PFSK-1 (cell line): ENCODE data around the gene TTLL6.

Experiments
- FOXP2 ChIP-seq: optimal IDR thresholded peaks from 2 replicates; pipeline ENCODE3; 2011; ENCODE audit warnings: borderline replicate concordance, control low read depth, inconsistent platforms; ENCODE audit not compliant: insufficient read depth; ENCODE audit errors: extremely low read length, extremely low read depth
- POLR2AphosphoS5 ChIP-seq: IDR thresholded peaks from 2 replicates; pipeline ENCODE4 v1.6.1; 2012; ENCODE audit warnings: low read depth, mild to moderate bottlenecking, control low read depth, low read length, moderate library complexity
- SIN3A ChIP-seq: IDR thresholded peaks from 2 replicates; pipeline ENCODE4 v1.6.1; 2012; ENCODE audit warnings: mild to moderate bottlenecking, low read length, moderate library complexity, borderline replicate concordance; ENCODE audit not compliant: insufficient read depth
- TAF1 ChIP-seq: IDR thresholded peaks from 2 replicates; pipeline ENCODE4 v1.6.1; 2012; ENCODE audit warnings: low read length, control low read depth, borderline replicate concordance; ENCODE audit not compliant: insufficient read depth
- TF ChIP-seq, protein P1 (sequence below), 2 experiments: IDR thresholded peaks; 2 replicates each; pipeline versions ENCODE4 v1.6.1 to v1.8.0; 2011 to 2012; ENCODE audit warnings: low read depth in 2 of 2, low read length in 2 of 2, control low read depth in 1 of 2, inconsistent platforms in 1 of 2, mild to moderate bottlenecking in 1 of 2, moderate library complexity in 1 of 2; ENCODE audit not compliant: insufficient read depth in 1 of 2

TTLL6 gene

GRCh38 chr17:48746916-48747444 is 70.0 kb downstream of the TTLL6 start:
- TF ChIP-seq FOXP2 (no peak), SIN3A (no peak), TAF1 (no peak), POLR2AphosphoS5 (no peak)
- TF ChIP-seq, protein P1, sequence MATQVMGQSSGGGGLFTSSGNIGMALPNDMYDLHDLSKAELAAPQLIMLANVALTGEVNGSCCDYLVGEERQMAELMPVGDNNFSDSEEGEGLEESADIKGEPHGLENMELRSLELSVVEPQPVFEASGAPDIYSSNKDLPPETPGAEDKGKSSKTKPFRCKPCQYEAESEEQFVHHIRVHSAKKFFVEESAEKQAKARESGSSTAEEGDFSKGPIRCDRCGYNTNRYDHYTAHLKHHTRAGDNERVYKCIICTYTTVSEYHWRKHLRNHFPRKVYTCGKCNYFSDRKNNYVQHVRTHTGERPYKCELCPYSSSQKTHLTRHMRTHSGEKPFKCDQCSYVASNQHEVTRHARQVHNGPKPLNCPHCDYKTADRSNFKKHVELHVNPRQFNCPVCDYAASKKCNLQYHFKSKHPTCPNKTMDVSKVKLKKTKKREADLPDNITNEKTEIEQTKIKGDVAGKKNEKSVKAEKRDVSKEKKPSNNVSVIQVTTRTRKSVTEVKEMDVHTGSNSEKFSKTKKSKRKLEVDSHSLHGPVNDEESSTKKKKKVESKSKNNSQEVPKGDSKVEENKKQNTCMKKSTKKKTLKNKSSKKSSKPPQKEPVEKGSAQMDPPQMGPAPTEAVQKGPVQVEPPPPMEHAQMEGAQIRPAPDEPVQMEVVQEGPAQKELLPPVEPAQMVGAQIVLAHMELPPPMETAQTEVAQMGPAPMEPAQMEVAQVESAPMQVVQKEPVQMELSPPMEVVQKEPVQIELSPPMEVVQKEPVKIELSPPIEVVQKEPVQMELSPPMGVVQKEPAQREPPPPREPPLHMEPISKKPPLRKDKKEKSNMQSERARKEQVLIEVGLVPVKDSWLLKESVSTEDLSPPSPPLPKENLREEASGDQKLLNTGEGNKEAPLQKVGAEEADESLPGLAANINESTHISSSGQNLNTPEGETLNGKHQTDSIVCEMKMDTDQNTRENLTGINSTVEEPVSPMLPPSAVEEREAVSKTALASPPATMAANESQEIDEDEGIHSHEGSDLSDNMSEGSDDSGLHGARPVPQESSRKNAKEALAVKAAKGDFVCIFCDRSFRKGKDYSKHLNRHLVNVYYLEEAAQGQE (IDR thresholded peaks at IDR 0.05; ENCODE audit: insufficient read depth in 1 of 2, low read depth in 2 of 2, low read length in 2 of 2) = no peak

- no peak for TF ChIP-seq SIN3A
- TF ChIP-seq TAF1 = no peak
- no peak for TF ChIP-seq POLR2AphosphoS5
- TF ChIP-seq, protein P1 (IDR thresholded peaks at IDR 0.05; ENCODE audit: insufficient read depth in 1 of 2, low read depth in 2 of 2, low read length in 2 of 2) = no peak
- no peak for TF ChIP-seq FOXP2
Measured at GRCh38 chr17:48745381-48746275, 71.4 kb downstream of the TTLL6 start.

DNA sequence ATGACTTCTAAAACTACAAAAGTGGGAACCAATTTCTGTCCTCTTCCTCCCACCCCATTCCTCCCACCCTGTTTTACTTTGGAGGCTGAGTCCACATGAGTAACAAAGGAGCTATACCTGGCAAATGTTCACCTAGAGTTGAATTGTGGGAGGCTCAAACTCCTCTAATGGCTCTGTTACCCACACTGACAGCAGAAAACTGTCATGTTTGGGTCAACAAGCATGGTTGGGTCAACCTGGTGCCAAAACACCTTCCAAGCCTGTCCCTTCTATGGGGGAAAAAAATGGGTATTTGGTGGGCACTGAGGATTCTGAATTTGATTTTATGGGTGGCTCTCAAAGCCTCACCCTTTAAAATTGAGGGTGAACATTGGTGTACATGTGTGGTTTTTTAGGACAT is 76.5 kb downstream of the TTLL6 start:
- TF ChIP-seq, protein P1 (IDR thresholded peaks at IDR 0.05; ENCODE audit: insufficient read depth in 1 of 2, low read depth in 2 of 2, low read length in 2 of 2) = no peak
- TF ChIP-seq TAF1 = no peak
- no peak for TF ChIP-seq FOXP2
- TF ChIP-seq POLR2AphosphoS5 = no peak
- no peak for TF ChIP-seq SIN3A

- TF ChIP-seq FOXP2 = no peak
- TF ChIP-seq POLR2AphosphoS5 = no peak
- no peak for TF ChIP-seq TAF1
- no peak for TF ChIP-seq SIN3A
- TF ChIP-seq, protein P1 (IDR thresholded peaks at IDR 0.05; ENCODE audit: insufficient read depth in 1 of 2, low read depth in 2 of 2, low read length in 2 of 2) = no peak
Measured at GRCh38 chr17:48738803-48739526, 78.1 kb downstream of the TTLL6 start.
